ENCODE measurements around the gene KCNE4. TPM values are rescaled to one million over a fixed set of nuclear protein-coding genes. Genes with fewer than 3 reads are reported as not detected.

Gene KCNE4
- polyA plus RNA-seq, 2 donors: 0.24 to 0.64 TPM

GRCh38 chr2:223037445-223037800 is 14.6 kb upstream of the KCNE4 start:
- no peaks in the 10 kb centered on the region for H3K27me3 ChIP-seq (ENCODE audit: control insufficient read depth in 1 of 2, insufficient read depth in 2 of 2, low read length in 2 of 2)
- no peak overlapping the region for H3K4me3 ChIP-seq (ENCODE audit: low read depth in 1 of 2, low read length in 2 of 2)

GRCh38 chr2:223039618-223040017 is 12.4 kb upstream of the KCNE4 start:
- Histone ChIP-seq H3K4me1 (ENCODE audit: control insufficient read depth in 2 of 2, insufficient read depth in 2 of 2, low read length in 1 of 2) (no peaks in the 10 kb centered on the region), H3K36me3 (ENCODE audit: control insufficient read depth in 2 of 2, insufficient read depth in 2 of 2, low read length in 1 of 2) (no peaks in the 10 kb centered on the region), H3K9me3 (ENCODE audit: control insufficient read depth in 2 of 2, insufficient read depth in 1 of 2, low read depth in 1 of 2, low read length in 1 of 2) (no peaks in the 10 kb centered on the region), H3K4me3 (ENCODE audit: low read depth in 1 of 2, low read length in 2 of 2) (no peak overlapping the region), H3K27me3 (ENCODE audit: control insufficient read depth in 1 of 2, insufficient read depth in 2 of 2, low read length in 2 of 2) (no peaks in the 10 kb centered on the region), H3K27ac (ENCODE audit: low read depth in 2 of 2, low read length in 1 of 2) (no peak overlapping the region)
- WGBS, 2 donors: 53 to 58% methylated on average over 1 of the region's 1 CpG

More at GRCh38 chr2:223037445-223037800, 14.6 kb upstream of the KCNE4 start:
- Histone ChIP-seq H3K36me3 (ENCODE audit: control insufficient read depth in 2 of 2, insufficient read depth in 2 of 2, low read length in 1 of 2) (no peaks in the 10 kb centered on the region), H3K9me3 (ENCODE audit: control insufficient read depth in 2 of 2, insufficient read depth in 1 of 2, low read depth in 1 of 2, low read length in 1 of 2) (peaks cover 0 to 4% of the 10 kb centered on the region in 2 donors), H3K27ac (ENCODE audit: low read depth in 2 of 2, low read length in 1 of 2) (no peak overlapping the region), H3K4me1 (ENCODE audit: control insufficient read depth in 2 of 2, insufficient read depth in 2 of 2, low read length in 1 of 2) (no peaks in the 10 kb centered on the region)
- 76 to 78% methylated on average over 2 of the region's 2 CpGs for WGBS, 2 donors

GRCh38 chr2:223040527-223040926 is 11.5 kb upstream of the KCNE4 start:
- 93 to 96% methylated on average over 3 of the region's 3 CpGs for WGBS, 2 donors
- no peaks in the 10 kb centered on the region for H3K36me3 ChIP-seq (ENCODE audit: control insufficient read depth in 2 of 2, insufficient read depth in 2 of 2, low read length in 1 of 2)
- H3K4me1 ChIP-seq (ENCODE audit: control insufficient read depth in 2 of 2, insufficient read depth in 2 of 2, low read length in 1 of 2): no peaks in the 10 kb centered on the region
- no peaks in the 10 kb centered on the region for H3K9me3 ChIP-seq (ENCODE audit: control insufficient read depth in 2 of 2, insufficient read depth in 1 of 2, low read depth in 1 of 2, low read length in 1 of 2)
- no peak overlapping the region for H3K27ac ChIP-seq (ENCODE audit: low read depth in 2 of 2, low read length in 1 of 2)
- no peak overlapping the region for H3K4me3 ChIP-seq (ENCODE audit: low read depth in 1 of 2, low read length in 2 of 2)
- H3K27me3 ChIP-seq (ENCODE audit: control insufficient read depth in 1 of 2, insufficient read depth in 2 of 2, low read length in 2 of 2): no peaks in the 10 kb centered on the region

GRCh38 chr2:223041527-223042109 is 10.4 kb upstream of the KCNE4 start:
- Histone ChIP-seq H3K27ac (ENCODE audit: low read depth in 2 of 2, low read length in 1 of 2) (no peak overlapping the region), H3K9me3 (ENCODE audit: control insufficient read depth in 2 of 2, insufficient read depth in 1 of 2, low read depth in 1 of 2, low read length in 1 of 2) (no peaks in the 10 kb centered on the region), H3K4me3 (ENCODE audit: low read depth in 1 of 2, low read length in 2 of 2) (no peak overlapping the region), H3K4me1 (ENCODE audit: control insufficient read depth in 2 of 2, insufficient read depth in 2 of 2, low read length in 1 of 2) (no peaks in the 10 kb centered on the region), H3K36me3 (ENCODE audit: control insufficient read depth in 2 of 2, insufficient read depth in 2 of 2, low read length in 1 of 2) (no peaks in the 10 kb centered on the region), H3K27me3 (ENCODE audit: control insufficient read depth in 1 of 2, insufficient read depth in 2 of 2, low read length in 2 of 2) (no peaks in the 10 kb centered on the region)
- WGBS, 2 donors: 15 to 18% methylated on average over 4 of the region's 4 CpGs

- WGBS, 2 donors: 90 to 91% methylated on average over 2 of the region's 2 CpGs
- no peaks in the 10 kb centered on the region for H3K9me3 ChIP-seq (ENCODE audit: control insufficient read depth in 2 of 2, insufficient read depth in 1 of 2, low read depth in 1 of 2, low read length in 1 of 2)
- no peaks in the 10 kb centered on the region for H3K36me3 ChIP-seq (ENCODE audit: control insufficient read depth in 2 of 2, insufficient read depth in 2 of 2, low read length in 1 of 2)
- no peaks in the 10 kb centered on the region for H3K27me3 ChIP-seq (ENCODE audit: control insufficient read depth in 1 of 2, insufficient read depth in 2 of 2, low read length in 2 of 2)
- H3K4me3 ChIP-seq (ENCODE audit: low read depth in 1 of 2, low read length in 2 of 2): no peak overlapping the region
- no peak overlapping the region for H3K27ac ChIP-seq (ENCODE audit: low read depth in 2 of 2, low read length in 1 of 2)
- H3K4me1 ChIP-seq (ENCODE audit: control insufficient read depth in 2 of 2, insufficient read depth in 2 of 2, low read length in 1 of 2): no peaks in the 10 kb centered on the region
Observed at GRCh38 chr2:223042284-223042683, 9.7 kb upstream of the KCNE4 start.

GRCh38 chr2:223042704-223043118 is 9.3 kb upstream of the KCNE4 start:
- Histone ChIP-seq H3K4me3 (ENCODE audit: low read depth in 1 of 2, low read length in 2 of 2) (no peak overlapping the region), H3K36me3 (ENCODE audit: control insufficient read depth in 2 of 2, insufficient read depth in 2 of 2, low read length in 1 of 2) (no peaks in the 10 kb centered on the region), H3K9me3 (ENCODE audit: control insufficient read depth in 2 of 2, insufficient read depth in 1 of 2, low read depth in 1 of 2, low read length in 1 of 2) (no peaks in the 10 kb centered on the region), H3K4me1 (ENCODE audit: control insufficient read depth in 2 of 2, insufficient read depth in 2 of 2, low read length in 1 of 2) (no peaks in the 10 kb centered on the region), H3K27ac (ENCODE audit: low read depth in 2 of 2, low read length in 1 of 2) (no peak overlapping the region), H3K27me3 (ENCODE audit: control insufficient read depth in 1 of 2, insufficient read depth in 2 of 2, low read length in 2 of 2) (no peaks in the 10 kb centered on the region)
- 78 to 95% methylated on average over 1 of the region's 1 CpG for WGBS, 2 donors

GRCh38 chr2:223043164-223043941 is 8.6 kb upstream of the KCNE4 start:
- H3K27me3 ChIP-seq (ENCODE audit: control insufficient read depth in 1 of 2, insufficient read depth in 2 of 2, low read length in 2 of 2): no peaks in the 10 kb centered on the region
- peak overlapping the region in 1 of 2 donors; percentile 3 for H3K27ac ChIP-seq (ENCODE audit: low read depth in 2 of 2, low read length in 1 of 2)
- H3K36me3 ChIP-seq (ENCODE audit: control insufficient read depth in 2 of 2, insufficient read depth in 2 of 2, low read length in 1 of 2): no peaks in the 10 kb centered on the region
- no peaks in the 10 kb centered on the region for H3K9me3 ChIP-seq (ENCODE audit: control insufficient read depth in 2 of 2, insufficient read depth in 1 of 2, low read depth in 1 of 2, low read length in 1 of 2)
- no peaks in the 10 kb centered on the region for H3K4me1 ChIP-seq (ENCODE audit: control insufficient read depth in 2 of 2, insufficient read depth in 2 of 2, low read length in 1 of 2)
- no peak overlapping the region for H3K4me3 ChIP-seq (ENCODE audit: low read depth in 1 of 2, low read length in 2 of 2)
- WGBS, 2 donors: 67 to 73% methylated on average over 7 of the region's 7 CpGs

- H3K4me3 ChIP-seq (ENCODE audit: low read depth in 1 of 2, low read length in 2 of 2): no peak overlapping the region
- H3K36me3 ChIP-seq (ENCODE audit: control insufficient read depth in 2 of 2, insufficient read depth in 2 of 2, low read length in 1 of 2): no peaks in the 10 kb centered on the region
- no peak overlapping the region for H3K27ac ChIP-seq (ENCODE audit: low read depth in 2 of 2, low read length in 1 of 2)
- H3K4me1 ChIP-seq (ENCODE audit: control insufficient read depth in 2 of 2, insufficient read depth in 2 of 2, low read length in 1 of 2): no peaks in the 10 kb centered on the region
- H3K9me3 ChIP-seq (ENCODE audit: control insufficient read depth in 2 of 2, insufficient read depth in 1 of 2, low read depth in 1 of 2, low read length in 1 of 2): no peaks in the 10 kb centered on the region
- no peaks in the 10 kb centered on the region for H3K27me3 ChIP-seq (ENCODE audit: control insufficient read depth in 1 of 2, insufficient read depth in 2 of 2, low read length in 2 of 2)
- 91% methylated on average over 12 of the region's 12 CpGs for WGBS, 2 donors
Observed at GRCh38 chr2:223044092-223044836, 7.7 kb upstream of the KCNE4 start.

- Histone ChIP-seq H3K4me3 (ENCODE audit: low read depth in 1 of 2, low read length in 2 of 2) (no peak overlapping the region), H3K9me3 (ENCODE audit: control insufficient read depth in 2 of 2, insufficient read depth in 1 of 2, low read depth in 1 of 2, low read length in 1 of 2) (no peaks in the 10 kb centered on the region), H3K36me3 (ENCODE audit: control insufficient read depth in 2 of 2, insufficient read depth in 2 of 2, low read length in 1 of 2) (no peaks in the 10 kb centered on the region), H3K4me1 (ENCODE audit: control insufficient read depth in 2 of 2, insufficient read depth in 2 of 2, low read length in 1 of 2) (no peaks in the 10 kb centered on the region), H3K27me3 (ENCODE audit: control insufficient read depth in 1 of 2, insufficient read depth in 2 of 2, low read length in 2 of 2) (no peaks in the 10 kb centered on the region), H3K27ac (ENCODE audit: low read depth in 2 of 2, low read length in 1 of 2) (no peak overlapping the region)
- whole genome bisulfite sequencing, 2 donors: 95 to 97% methylated on average over 5 of the region's 5 CpGs
Observed at GRCh38 chr2:223044916-223045700, 6.9 kb upstream of the KCNE4 start.

Measured in esophagus (tissue), 2 donors.